Right atrium auricular region (tissue), 2 donors: ENCODE results near the gene CCDC82. TPM values are rescaled to one million over a fixed set of nuclear protein-coding genes. Genes with fewer than 3 reads are reported as not detected.
A peak's percentile ranks its signal among the peaks of the same experiment; 100 is the strongest.
"Not testable (repeated sequence)": the region's sequence is repeated elsewhere in the genome, so short reads cannot be mapped to it uniquely, and the experiment has no call there.

ENCODE experiments used
- DNase-seq: peaks from one replicate; pipeline ENCODE4 v3.0.0-alpha.2; 2019; ENCODE audit warnings: low spot score
- H3K27ac ChIP-seq, 2 donors: fragments of 200-600 bp; sonication (generic); 1 replicate in 1 of 2; 2 replicates in 1 of 2; pipeline ENCODE4 v1.5.1; 2016 to 2019
- H3K27me3 ChIP-seq, 2 donors: fragments of 200-600 bp; sonication (generic); one replicate each; pipeline versions ENCODE4 v1.5.1 to v1.6.0; 2017 to 2019
- H3K36me3 ChIP-seq: fragments of 200-600 bp; sonication (generic); one replicate; pipeline ENCODE4 v1.5.1; 2016
- H3K4me1 ChIP-seq, 2 donors: fragments of 200-600 bp; sonication (generic); one replicate each; pipeline versions ENCODE4 v1.5.1 to v1.6.0; 2017 to 2019
- H3K4me3 ChIP-seq, 2 donors: fragments of 200-600 bp; sonication (generic); 1 replicate in 1 of 2; 2 replicates in 1 of 2; pipeline ENCODE4 v1.5.1; 2017 to 2019; ENCODE audit warnings: mild to moderate bottlenecking in 1 of 2, moderate library complexity in 1 of 2
- H3K9me3 ChIP-seq, 2 donors: fragments of 200-600 bp; sonication (generic); one replicate each; pipeline ENCODE4 v1.5.1; 2019
- total RNA-seq, 2 donors: library from RNA; depleted of rRNA; stranded (reverse); fragments of >200 nt; gene quantifications; one replicate each; pipeline ENCODE4 v1.1.0, GENCODE V29; 2016
- TF ChIP-seq, protein P1 (sequence below), 2 donors: fragments of 200-600 bp; sonication (generic); IDR thresholded peaks; one replicate each; pipeline ENCODE4 v1.5.1; 2019; ENCODE audit warnings: antibody characterized with exemption in 2 of 2

The CCDC82 gene
- total RNA-seq = 10 to 100 TPM in 1 of 2 donors, 1 to 10 TPM in 1; 9.6 to 11.9 TPM

DNA sequence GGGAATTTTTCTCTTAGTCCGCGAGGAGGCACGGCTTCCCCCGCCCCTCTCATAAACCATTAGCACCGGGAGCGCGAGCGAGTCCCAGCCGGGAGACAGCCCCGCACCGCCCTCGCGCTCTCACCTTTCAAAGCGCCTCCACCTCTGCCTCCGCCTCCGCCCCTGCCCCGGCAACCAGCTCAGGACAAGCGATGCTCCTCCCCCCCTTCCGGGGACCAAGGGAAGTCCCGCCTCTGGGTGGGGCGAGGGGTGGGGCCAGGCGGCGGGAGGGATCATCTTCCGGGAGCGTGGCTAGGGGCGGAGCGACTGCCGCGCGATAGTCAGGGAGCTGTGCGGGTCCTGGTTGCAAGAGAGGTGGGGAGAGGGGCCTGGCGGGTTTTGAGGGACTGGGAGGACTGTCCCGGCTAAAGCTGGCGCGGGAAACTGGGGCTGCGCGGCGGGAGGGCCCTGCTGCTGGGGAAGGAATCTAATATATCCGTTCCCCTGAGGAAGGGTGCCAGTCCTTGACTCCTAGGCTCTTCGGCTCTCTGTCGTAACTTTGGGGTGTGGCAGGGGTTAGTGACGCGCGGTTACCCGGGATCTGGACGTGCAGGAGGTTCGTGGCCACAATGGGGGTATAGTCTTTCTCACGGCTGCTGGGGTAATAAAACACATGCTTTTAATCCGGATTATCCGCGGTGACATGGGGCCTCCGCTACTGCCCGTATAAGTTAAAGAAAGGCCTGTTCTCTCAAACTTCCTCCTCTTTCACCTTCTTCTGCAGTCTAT lies at the start of gene CCDC82, which contains the start of gene JRKL:
Gene CCDC82, minus strand, starts transcription at position 193 of the 768 bp plus-strand sequence. CDS start 5,165 bp downstream, outside the sequence.
Gene JRKL, plus strand, starts transcription at position 294 of the 768 bp plus-strand sequence. CDS start 637 bp downstream, outside the sequence.
- no peaks in the 10 kb centered on the region for H3K9me3 ChIP-seq
- TF ChIP-seq, protein P1, sequence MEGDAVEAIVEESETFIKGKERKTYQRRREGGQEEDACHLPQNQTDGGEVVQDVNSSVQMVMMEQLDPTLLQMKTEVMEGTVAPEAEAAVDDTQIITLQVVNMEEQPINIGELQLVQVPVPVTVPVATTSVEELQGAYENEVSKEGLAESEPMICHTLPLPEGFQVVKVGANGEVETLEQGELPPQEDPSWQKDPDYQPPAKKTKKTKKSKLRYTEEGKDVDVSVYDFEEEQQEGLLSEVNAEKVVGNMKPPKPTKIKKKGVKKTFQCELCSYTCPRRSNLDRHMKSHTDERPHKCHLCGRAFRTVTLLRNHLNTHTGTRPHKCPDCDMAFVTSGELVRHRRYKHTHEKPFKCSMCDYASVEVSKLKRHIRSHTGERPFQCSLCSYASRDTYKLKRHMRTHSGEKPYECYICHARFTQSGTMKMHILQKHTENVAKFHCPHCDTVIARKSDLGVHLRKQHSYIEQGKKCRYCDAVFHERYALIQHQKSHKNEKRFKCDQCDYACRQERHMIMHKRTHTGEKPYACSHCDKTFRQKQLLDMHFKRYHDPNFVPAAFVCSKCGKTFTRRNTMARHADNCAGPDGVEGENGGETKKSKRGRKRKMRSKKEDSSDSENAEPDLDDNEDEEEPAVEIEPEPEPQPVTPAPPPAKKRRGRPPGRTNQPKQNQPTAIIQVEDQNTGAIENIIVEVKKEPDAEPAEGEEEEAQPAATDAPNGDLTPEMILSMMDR (IDR thresholded peaks at IDR 0.05) = no peak
- no peaks in the 10 kb centered on the region for H3K27me3 ChIP-seq
- H3K4me1 ChIP-seq = peaks cover 0 to 19% of the 10 kb centered on the region in 2 donors
- H3K4me3 ChIP-seq = peak within 1 kb of the TSS; percentile 87 to 90
- DNase-seq = peak; percentile 94
- H3K27ac ChIP-seq = peak within 1 kb of the TSS; percentile 92 to 93
- H3K36me3 ChIP-seq = no peaks in the 10 kb centered on the region

DNA sequence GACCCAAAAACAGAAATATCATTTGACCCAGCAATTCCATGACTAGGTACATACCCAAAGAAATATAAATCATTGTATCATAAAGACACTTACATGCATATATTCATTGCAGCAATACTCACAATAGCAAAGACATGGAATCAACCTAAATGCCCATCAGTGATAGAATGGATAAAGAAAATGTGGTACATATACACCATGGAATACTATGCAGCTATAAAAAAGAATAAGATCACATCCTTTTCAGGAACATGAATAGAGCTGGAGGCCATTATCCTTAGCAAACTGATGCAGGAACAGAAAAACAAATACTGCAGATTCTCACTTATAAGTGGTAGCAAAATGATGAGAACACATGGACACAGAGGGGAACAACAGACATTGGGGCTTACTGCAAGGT lies 42.9 kb upstream of the CCDC82 start:
- H3K4me1 ChIP-seq, H3K27me3 ChIP-seq, H3K36me3 ChIP-seq, H3K9me3 ChIP-seq, H3K4me3 ChIP-seq, DNase-seq, H3K27ac ChIP-seq: not testable (repeated sequence)

DNA sequence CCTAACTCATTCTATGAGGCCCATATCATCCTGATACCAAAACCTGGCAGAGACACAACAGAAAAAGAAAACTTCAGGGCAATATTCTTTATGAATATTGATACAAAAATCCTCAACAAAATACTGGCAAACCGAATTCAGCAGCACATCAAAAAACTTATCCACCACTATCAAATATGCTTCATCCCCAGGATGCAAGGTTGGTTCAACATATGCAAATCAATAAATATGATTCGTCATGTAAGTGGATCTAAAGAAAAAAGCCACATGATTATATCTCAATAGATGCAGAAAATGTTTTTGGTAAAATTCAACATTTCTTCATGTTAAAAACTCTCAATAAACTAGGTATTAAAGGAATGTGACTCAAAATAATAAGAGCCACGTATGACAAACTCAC lies 41.0 kb upstream of the CCDC82 start:
- Histone ChIP-seq H3K27me3 (no peaks in the 10 kb centered on the region), H3K4me3 (no peak overlapping the region), H3K36me3 (no peaks in the 10 kb centered on the region), H3K4me1 (no peaks in the 10 kb centered on the region), H3K27ac (no peak overlapping the region), H3K9me3 (peaks cover 0 to 5% of the 10 kb centered on the region in 2 donors)
- DNase-seq = no peak
- TF ChIP-seq, protein P1 (IDR thresholded peaks at IDR 0.05) = no peak

DNA sequence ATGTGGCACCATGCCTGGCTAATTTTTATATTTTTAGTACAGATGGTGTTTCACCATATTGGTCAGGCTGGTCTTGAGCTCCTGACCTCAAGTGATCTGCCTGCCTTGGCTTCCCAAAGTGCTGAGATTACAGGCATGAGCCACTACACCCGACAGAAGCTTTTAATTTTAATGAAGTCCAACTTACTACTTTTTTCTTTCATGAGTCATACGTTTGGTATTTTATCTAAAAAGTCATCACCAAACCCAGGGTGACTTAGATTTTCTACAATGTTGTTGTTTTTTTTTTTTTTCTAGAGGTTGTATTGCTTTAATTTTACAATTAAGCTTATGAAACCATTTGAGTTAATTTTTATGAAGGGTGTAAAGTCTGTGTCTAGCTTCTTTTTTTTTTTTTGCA lies 35.0 kb upstream of the CCDC82 start:
- Histone ChIP-seq H3K27me3 (no peaks in the 10 kb centered on the region), H3K27ac (no peak overlapping the region), H3K9me3 (no peaks in the 10 kb centered on the region), H3K36me3 (no peaks in the 10 kb centered on the region), H3K4me1 (no peaks in the 10 kb centered on the region), H3K4me3 (no peak overlapping the region)
- TF ChIP-seq, protein P1 (IDR thresholded peaks at IDR 0.05) = no peak
- DNase-seq = no peak

DNA sequence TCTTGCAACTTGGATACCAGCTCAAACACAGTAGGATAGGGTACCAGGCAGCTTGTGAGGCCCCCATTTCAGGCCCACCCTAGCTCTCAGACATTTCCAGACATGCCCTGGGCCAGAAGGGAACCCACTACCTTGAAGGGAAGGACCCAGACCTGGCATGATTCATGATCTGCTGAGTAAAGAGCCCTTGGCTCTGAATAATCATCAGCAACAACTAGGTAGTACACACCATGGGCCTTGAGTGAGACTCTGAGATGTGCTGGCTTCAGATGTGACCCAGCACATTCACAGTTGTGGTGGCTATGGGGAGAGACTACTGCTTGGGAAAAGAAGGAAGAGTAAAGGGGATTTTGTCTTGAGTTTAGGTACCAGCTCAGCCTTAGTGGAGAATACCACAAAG lies 23.7 kb upstream of the CCDC82 start:
- no peaks in the 10 kb centered on the region for H3K9me3 ChIP-seq
- TF ChIP-seq, protein P1 (IDR thresholded peaks at IDR 0.05) = no peak
- H3K4me3 ChIP-seq = no peak overlapping the region
- no peak for DNase-seq
- H3K4me1 ChIP-seq = no peaks in the 10 kb centered on the region
- no peak overlapping the region for H3K27ac ChIP-seq
- no peaks in the 10 kb centered on the region for H3K36me3 ChIP-seq
- no peaks in the 10 kb centered on the region for H3K27me3 ChIP-seq

DNA sequence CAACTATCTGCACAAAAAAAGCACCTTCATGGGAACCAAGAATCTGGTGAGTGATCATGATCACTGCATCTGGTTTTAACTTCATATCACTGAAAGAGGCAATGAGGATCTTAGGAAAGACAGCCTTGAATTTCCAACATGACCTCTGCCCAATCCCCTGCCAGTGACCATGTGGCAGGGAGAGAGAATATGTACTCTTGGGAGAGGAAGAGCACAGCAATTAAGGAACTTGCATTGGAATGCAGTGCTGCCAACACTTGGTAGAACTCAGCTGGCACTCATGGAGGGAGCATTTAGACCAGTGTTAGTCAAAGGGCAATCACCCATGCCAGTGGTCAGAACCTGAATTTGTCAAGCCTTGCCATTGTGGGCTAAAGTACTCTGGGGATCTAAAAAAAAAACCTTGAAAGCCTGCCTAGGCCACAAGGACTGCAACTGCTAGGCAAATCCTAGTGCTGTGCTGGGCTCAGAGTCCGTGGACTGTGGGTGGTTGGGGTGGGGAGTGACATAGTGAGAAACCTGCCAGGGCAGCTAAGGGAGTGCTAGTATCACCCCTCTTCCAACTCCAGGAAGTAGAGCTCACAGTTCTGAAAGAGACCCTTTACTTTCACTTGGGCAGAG lies 23.2 kb upstream of the CCDC82 start:
- H3K4me3 ChIP-seq = no peak overlapping the region
- no peaks in the 10 kb centered on the region for H3K9me3 ChIP-seq
- H3K27ac ChIP-seq = no peak overlapping the region
- no peaks in the 10 kb centered on the region for H3K4me1 ChIP-seq
- no peaks in the 10 kb centered on the region for H3K27me3 ChIP-seq
- DNase-seq = no peak
- no peaks in the 10 kb centered on the region for H3K36me3 ChIP-seq
- TF ChIP-seq, protein P1 (IDR thresholded peaks at IDR 0.05) = no peak

DNA sequence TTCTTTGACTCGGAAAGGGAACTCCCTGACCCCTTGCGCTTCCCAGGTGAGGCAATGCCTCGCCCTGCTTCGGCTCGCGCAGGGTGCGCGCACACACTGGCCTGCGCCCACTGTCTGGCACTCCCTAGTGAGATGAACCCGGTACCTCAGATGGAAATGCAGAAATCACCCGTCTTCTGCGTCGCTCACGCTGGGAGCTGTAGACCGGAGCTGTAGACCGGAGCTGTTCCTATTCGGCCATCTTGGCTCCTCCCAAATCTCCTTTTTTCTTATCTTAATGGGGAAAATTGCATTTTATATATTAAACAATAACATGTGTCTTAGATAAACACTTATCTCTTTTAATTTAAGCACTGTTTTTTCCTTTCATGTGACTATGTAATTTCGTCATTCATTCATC lies 21.7 kb upstream of the CCDC82 start:
- not testable (repeated sequence) for H3K4me1 ChIP-seq, H3K9me3 ChIP-seq, DNase-seq, H3K27ac ChIP-seq, H3K36me3 ChIP-seq, H3K27me3 ChIP-seq, H3K4me3 ChIP-seq
